Measurements from ENCODE around the gene RBL1. TPM values are rescaled to one million over a fixed set of nuclear protein-coding genes. Genes with fewer than 3 reads are reported as not detected.

Gene RBL1
- total and polyA plus RNA-seq, 2 of the 4 experiments (the other 2 are of a cell fraction) = 3.3 to 7.5 TPM

DNA sequence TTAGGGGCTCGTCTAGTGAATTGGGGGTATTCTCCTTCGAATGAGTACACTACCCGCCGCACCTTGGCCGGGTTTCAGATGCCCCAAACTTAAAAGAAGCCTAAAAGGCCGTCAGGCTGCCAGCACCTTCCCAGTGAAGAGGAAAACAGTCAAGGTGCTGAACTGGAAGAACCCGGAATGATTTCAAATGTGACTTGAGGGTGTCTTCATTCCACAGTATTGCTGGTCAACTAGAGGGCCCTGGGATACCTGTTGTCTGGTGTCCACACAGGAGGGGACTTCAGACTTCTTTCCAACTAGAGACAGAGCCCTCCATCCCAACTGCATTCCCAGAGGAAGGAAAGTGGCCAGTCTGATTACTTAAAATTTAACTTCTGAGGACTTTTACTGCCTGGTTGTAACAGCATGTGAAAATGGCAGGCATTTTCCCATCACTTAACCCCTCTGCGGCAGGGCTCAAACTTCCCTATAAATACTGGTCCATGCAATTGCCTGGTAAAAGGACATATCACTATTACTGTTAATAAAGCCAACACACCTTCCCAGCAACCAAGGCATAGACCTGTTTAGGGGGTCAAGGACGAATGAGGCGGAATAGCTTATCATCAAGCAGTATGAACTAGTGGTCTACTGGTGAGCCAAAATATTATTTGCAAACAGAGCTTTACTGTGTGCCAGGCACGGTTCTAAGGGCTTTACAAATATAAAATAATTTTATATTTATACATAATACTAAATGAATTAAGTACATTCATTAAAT lies 143.6 kb downstream of the RBL1 start:
- TF ChIP-seq MAZ (IDR thresholded peaks at IDR 0.05; ENCODE audit: borderline replicate concordance, low read depth, low read length) (0 out of 2 replicates have a peak, but pooled peaks have one; percentile 1), FOS (IDR thresholded peaks at IDR 0.05; ENCODE audit: low read depth, low read length) (no peak)
- Histone ChIP-seq H4K5ac (ENCODE audit: low read depth, low read length) (peak overlapping the region; percentile 65), H3K4me2 (ENCODE audit: low read depth, low read length) (peak overlapping the region; percentile 63), H4K8ac (ENCODE audit: low read depth in 2 of 2, low read length in 2 of 2) (peak overlapping the region; percentile 64 to 86), H3K27me3 (ENCODE audit: control insufficient read depth, insufficient read depth, low read length) (no peaks in the 10 kb centered on the region), H2AFZ (replicated peaks; ENCODE audit: low read length, poor library complexity) (peak overlapping the region; percentile 100), H3K36me3 (ENCODE audit: control insufficient read depth, insufficient read depth, low read length) (no peaks in the 10 kb centered on the region), H3K9ac (ENCODE audit: low read depth, low read length) (peak overlapping the region; percentile 44; the same call in 1 of the 2 replicates), H2BK15ac (ENCODE audit: low read depth, low read length) (peak overlapping the region; percentile 16; the same call in 1 of the 3 replicates), H3K9me1 (ENCODE audit: insufficient read depth, low read length) (peaks cover 6% of the 10 kb centered on the region; the same call in 1 of the 2 replicates), H4K91ac (ENCODE audit: insufficient read depth, low read depth, low read length) (peak overlapping the region; percentile 39), H3K9me3 (ENCODE audit: control insufficient read depth, insufficient read depth, low read length) (no peaks in the 10 kb centered on the region), H3K4ac (ENCODE audit: low read depth, low read length) (peak overlapping the region; percentile 64), H3K4me1 (ENCODE audit: control insufficient read depth, insufficient read depth, low read length) (no peaks in the 10 kb centered on the region), H2AK5ac (ENCODE audit: low read depth, low read length) (no peak overlapping the region), H3K18ac (ENCODE audit: low read depth, low read length) (no peak overlapping the region), H4K20me1 (ENCODE audit: insufficient read depth, low read length) (no peaks in the 10 kb centered on the region), H2BK5ac (ENCODE audit: low read depth, low read length, poor library complexity, severe bottlenecking) (no peak overlapping the region), H3K56ac (ENCODE audit: extremely low read depth, insufficient read depth, low read length) (no peak overlapping the region; the same call in 1 of the 2 replicates), H3K23ac (ENCODE audit: low read depth, low read length) (peak overlapping the region; percentile 31; the same call in 1 of the 2 replicates), H3K4me3 (ENCODE audit: insufficient read depth, low read depth, low read length) (peak overlapping the region; percentile 50), H3K14ac (replicated peaks; ENCODE audit: low read depth, low read length) (peak overlapping the region; percentile 77), H2AK9ac (replicated peaks; ENCODE audit: low read depth, low read length, poor library complexity) (peak overlapping the region; percentile 55), H2BK20ac (ENCODE audit: low read depth, low read length) (no peak overlapping the region), H2BK120ac (ENCODE audit: low read depth, low read length) (peak overlapping the region; percentile 36; the same call in 1 of the 2 replicates), H3K27ac (ENCODE audit: insufficient read depth, low read length) (peak overlapping the region; percentile 17), H3K79me1 (ENCODE audit: low read depth in 1 of 2, low read length in 2 of 2) (peaks cover 3 to 14% of the 10 kb centered on the region in 2 experiments; a peak in 2 of 4 replicates)
- in situ Hi-C loops (cut with MboI; ENCODE audit: low sequenced_read_pairs) = no loop called here
- no peak for DNase-seq
- ATAC-seq (ENCODE audit: low read depth) = no peak
- no CpG with 5 or more reads among the region's 11 CpGs for WGBS, 2 experiments (ENCODE audit: extremely low coverage in 2 of 2, insufficient read length in 1 of 2)
- BruUV-seq (replicated peaks) = no TSS peak
- intact Hi-C loops (cut with micrococcal nuclease) = no loop called here
- POLR2A ChIA-PET (ENCODE audit: unreplicated experiment) = no interaction called here
- CTCF ChIA-PET = no interaction called here
- dilution Hi-C loops (cut with HindIII; ENCODE audit: low sequenced_read_pairs, unreplicated experiment) = no loop called here

All from IMR-90 (cell line).